HCT116 (cell line): ENCODE data around the gene P4HTM. TPM values are rescaled to one million over a fixed set of nuclear protein-coding genes. Genes with fewer than 3 reads are reported as not detected.

Source experiments
- ATAC-seq: fragments of 200-7000 bp; cut with Tn5 transposase; 2 replicates; pipeline ENCODE4 v1.9.1; 2020; ENCODE audit warnings: mild to moderate bottlenecking, moderate library complexity
- BruUV-seq: library from RNA; stranded (reverse); fragments of 400-500 nt; replicated peaks from 2 replicates; lab custom pipeline; 2021; lab: Mats Ljungman, UMichigan
- CTCF ChIA-PET: fragments of 300-600 bp; sonication (Branson Sonifier 250); formaldehyde crosslinking; loops from one replicate; lab custom pipeline; 2021; ENCODE audit warnings: antibody characterized with exemption; lab: Charles Lee
- POLR2A ChIA-PET: fragments of 300-600, 350-600 bp; sonication (Branson Sonifier 250); formaldehyde crosslinking; loops from one replicate; lab custom pipeline; 2021; ENCODE audit warnings: antibody characterized with exemption; lab: Charles Lee
- RAD21 ChIA-PET, 2 experiments: fragments of 300-600 bp; sonication (Branson Sonifier 250); formaldehyde crosslinking; loops; one replicate each; lab custom pipeline; 2023; ENCODE audit warnings: low total read pairs in 2 of 2; ENCODE audit not compliant: uncharacterized antibody in 2 of 2, unreplicated experiment in 2 of 2, low non-redundant PET in 1 of 2; lab: Charles Lee
- DNase-seq: peaks from one replicate; pipeline ENCODE4 v3.0.0-alpha.2; 2010; ENCODE audit warnings: low read depth, low spot score
- H2AFZ ChIP-seq: fragments of 200-600 bp; shearing (Covaris generic), sonication (generic); 2 replicates; pipeline ENCODE4 v1.6.1; 2017; ENCODE audit warnings: low read depth, mixed run types, mixed read lengths, antibody characterized with exemption, low read length; ENCODE audit not compliant: poor library complexity, severe bottlenecking
- H3K27ac ChIP-seq: 2 replicates; pipeline ENCODE4 v1.5.1; 2012; ENCODE audit warnings: low read depth, low read length
- H3K27me3 ChIP-seq: fragments of 200-600 bp; sonication (generic); 2 replicates; pipeline ENCODE4 v1.6.1; 2016; ENCODE audit warnings: mixed run types, low read length, mixed read lengths; ENCODE audit not compliant: insufficient read depth
- H3K36me3 ChIP-seq, 2 experiments: fragments of 200-500 bp in 1 of 2; fragments of 200-600 bp in 1 of 2; sonication (Bioruptor generic) in 1 of 2; sonication (generic) in 1 of 2; 2 replicates each; pipeline versions ENCODE4 v1.5.1 to v1.6.1; 2014 to 2016; ENCODE audit warnings: low read length in 2 of 2, inconsistent platforms in 1 of 2, mixed read lengths in 1 of 2, mixed run types in 1 of 2; ENCODE audit not compliant: insufficient read depth in 2 of 2, control insufficient read depth in 1 of 2
- H3K4me1 ChIP-seq, 2 experiments: fragments of 200-600 bp in 1 of 2; sonication (generic) in 1 of 2; 2 replicates each; pipeline versions ENCODE4 v1.5.1 to v1.6.1; 2012 to 2017; ENCODE audit warnings: low read length in 2 of 2, inconsistent platforms in 1 of 2, mild to moderate bottlenecking in 1 of 2, mixed read lengths in 1 of 2, mixed run types in 1 of 2, moderate library complexity in 1 of 2; ENCODE audit not compliant: insufficient read depth in 2 of 2, control insufficient read depth in 1 of 2
- H3K4me2 ChIP-seq: fragments of 200-600 bp; sonication (generic); 2 replicates; pipeline ENCODE4 v1.6.1; 2017; ENCODE audit warnings: mixed run types, low read length, mixed read lengths
- H3K4me3 ChIP-seq, 2 experiments: fragments of 200-600 bp in 1 of 2; sonication (generic) in 1 of 2; replicated peaks in 1 of 2; 2 replicates each; pipeline ENCODE4 v1.5.1; 2011 to 2016; ENCODE audit warnings: low read length in 2 of 2, control low read depth in 1 of 2, low read depth in 1 of 2, mild to moderate bottlenecking in 1 of 2, mixed read lengths in 1 of 2, mixed run types in 1 of 2
- H3K79me2 ChIP-seq: fragments of 200-600 bp; sonication (generic); 2 replicates; pipeline ENCODE4 v1.6.1; 2017; ENCODE audit warnings: mild to moderate bottlenecking, mixed run types, low read length, moderate library complexity, mixed read lengths; ENCODE audit not compliant: insufficient read depth
- H3K9ac ChIP-seq: fragments of 200-600 bp; sonication (generic); 2 replicates; pipeline ENCODE4 v1.6.1; 2016; ENCODE audit warnings: low read length, mixed read lengths
- H3K9me2 ChIP-seq: fragments of 200-600 bp; sonication (generic), shearing (Covaris generic); 2 replicates; pipeline ENCODE4 v1.6.1; 2017; ENCODE audit warnings: mixed run types, mild to moderate bottlenecking, moderate library complexity; ENCODE audit not compliant: insufficient read depth
- H3K9me3 ChIP-seq, 2 experiments: fragments of 200-500 bp in 1 of 2; fragments of 200-600 bp in 1 of 2; sonication (Bioruptor generic) in 1 of 2; sonication (generic) in 1 of 2; 2 replicates each; pipeline ENCODE4 v1.6.1; 2014 to 2017; ENCODE audit warnings: low read length in 2 of 2, mixed read lengths in 2 of 2, inconsistent platforms in 1 of 2, low read depth in 1 of 2, mild to moderate bottlenecking in 1 of 2, mixed run types in 1 of 2, moderate library complexity in 1 of 2; ENCODE audit not compliant: control insufficient read depth in 1 of 2, insufficient read depth in 1 of 2
- H4K20me1 ChIP-seq: fragments of 200-600 bp; sonication (generic), shearing (Covaris generic); 2 replicates; pipeline ENCODE4 v1.6.1; 2017; ENCODE audit warnings: mixed run types, mild to moderate bottlenecking, moderate library complexity; ENCODE audit not compliant: insufficient read depth
- CBX3 ChIP-seq: IDR thresholded peaks from 2 replicates; pipeline ENCODE4 v1.6.1; 2012; ENCODE audit warnings: low read depth
- EZH2 ChIP-seq: fragments of 200-600 bp; sonication (generic); IDR thresholded peaks from 2 replicates; pipeline ENCODE4 v1.6.1; 2017; ENCODE audit warnings: antibody characterized with exemption, mixed run types
- EZH2phosphoT487 ChIP-seq: fragments of 200-600 bp; IDR thresholded peaks from 2 replicates; pipeline ENCODE4 v1.6.1; 2018; ENCODE audit warnings: antibody characterized with exemption, borderline replicate concordance
- FOSL1 ChIP-seq: IDR thresholded peaks from 2 replicates; pipeline ENCODE4 v1.6.1; 2012; ENCODE audit warnings: low read depth
- POLR2AphosphoS5 ChIP-seq: IDR thresholded peaks from 2 replicates; pipeline ENCODE4 v1.6.1; 2011; ENCODE audit warnings: mild to moderate bottlenecking, low read depth, low read length, moderate library complexity
- RAD21 ChIP-seq: IDR thresholded peaks from 2 replicates; pipeline ENCODE4 v1.6.1; 2012; ENCODE audit warnings: low read depth, mild to moderate bottlenecking
- REST ChIP-seq: IDR thresholded peaks from 2 replicates; pipeline ENCODE4 v1.6.1; 2012; ENCODE audit warnings: low read depth
- YY1 ChIP-seq: IDR thresholded peaks from 2 replicates; pipeline ENCODE4 v1.6.1; 2011; ENCODE audit warnings: low read length, low read depth, moderate library complexity, mild to moderate bottlenecking; ENCODE audit not compliant: insufficient replicate concordance; ENCODE audit errors: extremely low read depth
- ZFX ChIP-seq: fragments of 450-650 bp; IDR thresholded peaks from 2 replicates; pipeline ENCODE4 v1.6.1; 2017
- intact Hi-C: fragments of 100-400 bp; cut with micrococcal nuclease; formaldehyde crosslinking; loops from 2 replicates; pipeline ENCODE4 v1.10.0; 2022
- total RNA-seq: library from RNA; stranded (reverse); gene quantifications from one replicate; pipeline ENCODE4 v1.2.1, GENCODE V29; 2021; ENCODE audit not compliant: unreplicated experiment
- TF ChIP-seq, protein P1 (sequence below), 3 experiments: fragments of 200-600 bp in 1 of 3; sonication (generic) in 1 of 3; IDR thresholded peaks in 2 of 3; conservative IDR thresholded peaks in 1 of 3; 2 replicates each; pipeline ENCODE4 v1.5.1; 2012 to 2017; ENCODE audit warnings: low read depth in 2 of 3, low read length in 2 of 3, antibody characterized with exemption in 1 of 3, borderline replicate concordance in 1 of 3, control low read depth in 1 of 3, mild to moderate bottlenecking in 1 of 3, mixed read lengths in 1 of 3, mixed run types in 1 of 3, moderate library complexity in 1 of 3; ENCODE audit not compliant: insufficient read depth in 1 of 3
- TF ChIP-seq, protein P2 (sequence below): IDR thresholded peaks from 2 replicates; pipeline ENCODE4 v1.6.1; 2012
- TF ChIP-seq, protein P3 (sequence below): IDR thresholded peaks from 2 replicates; pipeline ENCODE4 v1.6.1; 2012

Gene P4HTM
- total RNA-seq, 1 experiment from 2014 or later = 60.5 TPM

- BruUV-seq = TSS peak; percentile 49
- RAD21 ChIA-PET = no interaction called here
- intact Hi-C loops = no loop called here
- Histone ChIP-seq H3K4me3 (peak overlapping the region; percentile 76 to 80), H3K27ac (peak overlapping the region; percentile 98; the same call in 1 of the 2 replicates), H3K4me1 (peaks cover 23 to 27% of the 10 kb centered on the region in 2 experiments), H3K4me2 (peak overlapping the region; percentile 85), H2AFZ (no peak overlapping the region), H3K9me2 (no peaks in the 10 kb centered on the region), H3K9ac (peak overlapping the region; percentile 83; the same call in 1 of the 2 replicates), H3K79me2 (peaks cover 50% of the 10 kb centered on the region), H4K20me1 (no peaks in the 10 kb centered on the region), H3K27me3 (no peaks in the 10 kb centered on the region), H3K36me3 (peaks cover 3 to 6% of the 10 kb centered on the region in 2 experiments; a peak in 2 of 4 replicates), H3K9me3 (no peaks in the 10 kb centered on the region)
- ATAC-seq = no peak
- TF ChIP-seq RAD21 = no peak
- no peak for TF ChIP-seq YY1
- no peak for TF ChIP-seq FOSL1
- TF ChIP-seq EZH2 = no peak
- TF ChIP-seq, protein P1, sequence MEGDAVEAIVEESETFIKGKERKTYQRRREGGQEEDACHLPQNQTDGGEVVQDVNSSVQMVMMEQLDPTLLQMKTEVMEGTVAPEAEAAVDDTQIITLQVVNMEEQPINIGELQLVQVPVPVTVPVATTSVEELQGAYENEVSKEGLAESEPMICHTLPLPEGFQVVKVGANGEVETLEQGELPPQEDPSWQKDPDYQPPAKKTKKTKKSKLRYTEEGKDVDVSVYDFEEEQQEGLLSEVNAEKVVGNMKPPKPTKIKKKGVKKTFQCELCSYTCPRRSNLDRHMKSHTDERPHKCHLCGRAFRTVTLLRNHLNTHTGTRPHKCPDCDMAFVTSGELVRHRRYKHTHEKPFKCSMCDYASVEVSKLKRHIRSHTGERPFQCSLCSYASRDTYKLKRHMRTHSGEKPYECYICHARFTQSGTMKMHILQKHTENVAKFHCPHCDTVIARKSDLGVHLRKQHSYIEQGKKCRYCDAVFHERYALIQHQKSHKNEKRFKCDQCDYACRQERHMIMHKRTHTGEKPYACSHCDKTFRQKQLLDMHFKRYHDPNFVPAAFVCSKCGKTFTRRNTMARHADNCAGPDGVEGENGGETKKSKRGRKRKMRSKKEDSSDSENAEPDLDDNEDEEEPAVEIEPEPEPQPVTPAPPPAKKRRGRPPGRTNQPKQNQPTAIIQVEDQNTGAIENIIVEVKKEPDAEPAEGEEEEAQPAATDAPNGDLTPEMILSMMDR (IDR thresholded peaks at IDR 0.05 in 2 of 3, conservative IDR thresholded peaks at IDR 0.05 in 1 of 3; ENCODE audit: borderline replicate concordance in 1 of 3, insufficient read depth in 1 of 3, low read depth in 2 of 3, low read length in 2 of 3) = no peak
- TF ChIP-seq CBX3 = no peak
- TF ChIP-seq, protein P2, sequence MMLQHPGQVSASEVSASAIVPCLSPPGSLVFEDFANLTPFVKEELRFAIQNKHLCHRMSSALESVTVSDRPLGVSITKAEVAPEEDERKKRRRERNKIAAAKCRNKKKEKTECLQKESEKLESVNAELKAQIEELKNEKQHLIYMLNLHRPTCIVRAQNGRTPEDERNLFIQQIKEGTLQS = no peak
- TF ChIP-seq, protein P3, sequence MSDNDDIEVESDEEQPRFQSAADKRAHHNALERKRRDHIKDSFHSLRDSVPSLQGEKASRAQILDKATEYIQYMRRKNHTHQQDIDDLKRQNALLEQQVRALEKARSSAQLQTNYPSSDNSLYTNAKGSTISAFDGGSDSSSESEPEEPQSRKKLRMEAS = no peak
- no peak for TF ChIP-seq EZH2phosphoT487
- no peak for TF ChIP-seq ZFX
- TF ChIP-seq POLR2AphosphoS5 = no peak
- no peak for TF ChIP-seq REST
- POLR2A ChIA-PET = interaction anchor here (1.3 to 3.4 kb wide), 2 partner anchors 15 to 38 kb away, joined by 3 to 26 read pairs; partner anchors contain the start of gene WDR6
- CTCF ChIA-PET = no interaction called here
- DNase-seq = no peak
These were observed 2.0 kb downstream of the P4HTM start for GRCh38 chr3:48991851-48992545.
